Measurements from ENCODE around the gene TAGLN2.

TAGLN2 gene

DNA sequence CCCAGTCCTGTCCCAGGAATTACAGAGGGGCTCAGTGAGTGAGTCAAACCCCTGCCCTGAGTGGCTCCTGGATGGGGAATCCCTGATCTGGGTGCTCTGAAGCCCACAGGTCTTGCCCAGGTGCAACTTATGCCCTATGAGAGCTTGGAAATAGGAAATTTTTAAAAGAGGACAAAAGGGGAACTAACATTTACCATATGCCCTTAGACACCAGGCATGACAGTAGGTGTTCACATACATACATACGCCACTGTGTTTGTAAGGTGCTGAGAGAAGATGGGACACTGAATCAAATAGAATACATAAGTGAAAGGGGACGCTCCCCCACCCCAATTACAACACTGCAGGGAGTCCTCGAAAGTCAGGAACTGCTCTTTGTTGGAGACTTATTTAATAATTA lies 26.8 kb downstream of the TAGLN2 start:
- H3K27me3 ChIP-seq (replicated peaks; ENCODE audit: control insufficient read depth, insufficient read depth, low read length), result no peaks in the 10 kb centered on the region
- H3K36me3 ChIP-seq (ENCODE audit: control insufficient read depth, insufficient read depth, low read length), result no peaks in the 10 kb centered on the region
- no peak overlapping the region for H3K4me3 ChIP-seq (replicated peaks; ENCODE audit: low read depth, low read length)
- DNase-seq (ENCODE audit: extremely low read depth, insufficient read length), result no peak
- TF ChIP-seq, protein P1, sequence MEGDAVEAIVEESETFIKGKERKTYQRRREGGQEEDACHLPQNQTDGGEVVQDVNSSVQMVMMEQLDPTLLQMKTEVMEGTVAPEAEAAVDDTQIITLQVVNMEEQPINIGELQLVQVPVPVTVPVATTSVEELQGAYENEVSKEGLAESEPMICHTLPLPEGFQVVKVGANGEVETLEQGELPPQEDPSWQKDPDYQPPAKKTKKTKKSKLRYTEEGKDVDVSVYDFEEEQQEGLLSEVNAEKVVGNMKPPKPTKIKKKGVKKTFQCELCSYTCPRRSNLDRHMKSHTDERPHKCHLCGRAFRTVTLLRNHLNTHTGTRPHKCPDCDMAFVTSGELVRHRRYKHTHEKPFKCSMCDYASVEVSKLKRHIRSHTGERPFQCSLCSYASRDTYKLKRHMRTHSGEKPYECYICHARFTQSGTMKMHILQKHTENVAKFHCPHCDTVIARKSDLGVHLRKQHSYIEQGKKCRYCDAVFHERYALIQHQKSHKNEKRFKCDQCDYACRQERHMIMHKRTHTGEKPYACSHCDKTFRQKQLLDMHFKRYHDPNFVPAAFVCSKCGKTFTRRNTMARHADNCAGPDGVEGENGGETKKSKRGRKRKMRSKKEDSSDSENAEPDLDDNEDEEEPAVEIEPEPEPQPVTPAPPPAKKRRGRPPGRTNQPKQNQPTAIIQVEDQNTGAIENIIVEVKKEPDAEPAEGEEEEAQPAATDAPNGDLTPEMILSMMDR (IDR thresholded peaks at IDR 0.05; ENCODE audit: insufficient read depth, low read length, poor library complexity, severe bottlenecking), result no peak

DNA sequence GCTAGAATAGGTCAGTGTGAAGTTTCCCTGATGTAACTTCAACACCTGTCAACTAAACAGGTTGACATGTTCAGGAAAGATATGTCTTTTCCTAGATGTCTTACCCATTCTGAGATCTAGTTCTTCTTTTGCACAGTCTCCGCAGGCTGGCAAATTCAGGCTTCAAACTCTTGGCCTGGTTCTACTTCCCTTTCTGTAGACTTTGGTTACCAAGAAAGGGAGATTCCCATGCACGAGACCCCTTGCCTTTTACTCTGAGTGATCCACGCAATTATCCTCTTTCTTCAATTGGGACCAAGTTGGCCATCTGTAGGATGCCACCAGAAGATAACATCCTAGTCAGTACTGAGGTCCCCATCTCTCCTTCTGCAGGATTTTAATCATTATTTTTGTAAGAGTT lies 27.3 kb downstream of the TAGLN2 start:
- no peaks in the 10 kb centered on the region for H3K27me3 ChIP-seq (replicated peaks; ENCODE audit: control insufficient read depth, insufficient read depth, low read length)

DNA sequence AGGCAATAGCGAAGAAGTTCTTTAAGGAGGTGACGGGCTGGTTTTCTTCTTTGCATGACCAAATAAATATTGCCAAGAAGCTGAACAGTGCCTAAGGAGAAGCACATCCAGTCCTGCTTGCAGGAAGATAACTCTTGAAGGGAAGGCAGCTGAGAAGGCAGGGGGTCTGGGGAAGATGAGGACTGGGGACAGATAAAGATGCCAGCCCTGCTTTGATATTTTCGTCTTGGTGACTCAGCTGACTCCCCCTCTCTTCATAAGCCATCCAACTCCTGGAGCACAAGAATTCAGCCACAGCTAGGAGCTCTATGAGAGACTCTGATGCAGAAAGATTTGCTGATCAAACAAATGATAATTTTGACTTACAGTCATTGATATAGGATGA lies 28.8 kb downstream of the TAGLN2 start:
- TF ChIP-seq, protein P1 (IDR thresholded peaks at IDR 0.05; ENCODE audit: insufficient read depth, low read length, poor library complexity, severe bottlenecking), result no peak
- Histone ChIP-seq H3K36me3 (ENCODE audit: control insufficient read depth, insufficient read depth, low read length) (no peaks in the 10 kb centered on the region), H3K4me3 (replicated peaks; ENCODE audit: low read depth, low read length) (no peak overlapping the region), H3K27me3 (replicated peaks; ENCODE audit: control insufficient read depth, insufficient read depth, low read length) (no peaks in the 10 kb centered on the region)
- DNase-seq (ENCODE audit: extremely low read depth, insufficient read length), result no peak

More for the DNA sequence above, 27.3 kb downstream of the TAGLN2 start:
- Histone ChIP-seq H3K36me3 (ENCODE audit: control insufficient read depth, insufficient read depth, low read length) (no peaks in the 10 kb centered on the region), H3K4me3 (replicated peaks; ENCODE audit: low read depth, low read length) (no peak overlapping the region)
- TF ChIP-seq, protein P1 (IDR thresholded peaks at IDR 0.05; ENCODE audit: insufficient read depth, low read length, poor library complexity, severe bottlenecking), result no peak
- no peak for DNase-seq (ENCODE audit: extremely low read depth, insufficient read length)

DNA sequence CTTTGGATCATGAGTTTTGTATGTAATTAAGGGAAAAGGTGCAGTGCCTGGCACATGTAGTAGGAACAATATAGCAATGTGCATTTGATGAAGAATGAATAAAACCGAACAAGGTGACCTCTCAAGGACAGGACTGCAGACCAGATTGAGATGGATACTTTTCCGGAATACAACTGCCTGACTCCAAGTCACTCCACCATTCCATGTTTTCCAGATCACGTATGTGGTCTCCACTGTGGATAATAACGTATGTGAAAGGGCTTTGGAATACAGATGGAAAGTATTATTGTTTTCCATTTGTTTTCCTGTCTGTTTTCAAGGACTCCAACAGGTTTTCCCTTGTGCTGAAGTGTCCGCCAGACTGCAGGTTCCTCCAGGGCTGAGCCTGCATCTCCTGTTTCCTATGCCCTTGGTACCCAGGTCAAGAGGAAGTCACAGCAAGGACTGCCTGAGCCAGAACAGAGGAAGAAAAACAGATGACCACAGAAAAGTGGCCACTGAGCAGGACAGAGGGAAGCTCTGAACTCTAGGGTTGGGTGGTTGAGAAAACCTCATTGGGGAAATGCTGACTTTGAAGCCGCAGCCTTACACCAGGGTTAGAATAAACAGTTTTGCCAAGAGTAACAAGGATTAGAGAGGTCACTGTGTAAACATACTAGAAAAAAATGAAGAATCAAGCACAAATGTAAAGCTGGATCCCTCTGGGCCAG lies 29.3 kb downstream of the TAGLN2 start:
- Histone ChIP-seq H3K36me3 (ENCODE audit: control insufficient read depth, insufficient read depth, low read length) (no peaks in the 10 kb centered on the region), H3K27me3 (replicated peaks; ENCODE audit: control insufficient read depth, insufficient read depth, low read length) (no peaks in the 10 kb centered on the region), H3K4me3 (replicated peaks; ENCODE audit: low read depth, low read length) (no peak overlapping the region)
- TF ChIP-seq, protein P1 (IDR thresholded peaks at IDR 0.05; ENCODE audit: insufficient read depth, low read length, poor library complexity, severe bottlenecking), result no peak
- no peak for DNase-seq (ENCODE audit: extremely low read depth, insufficient read length)

DNA sequence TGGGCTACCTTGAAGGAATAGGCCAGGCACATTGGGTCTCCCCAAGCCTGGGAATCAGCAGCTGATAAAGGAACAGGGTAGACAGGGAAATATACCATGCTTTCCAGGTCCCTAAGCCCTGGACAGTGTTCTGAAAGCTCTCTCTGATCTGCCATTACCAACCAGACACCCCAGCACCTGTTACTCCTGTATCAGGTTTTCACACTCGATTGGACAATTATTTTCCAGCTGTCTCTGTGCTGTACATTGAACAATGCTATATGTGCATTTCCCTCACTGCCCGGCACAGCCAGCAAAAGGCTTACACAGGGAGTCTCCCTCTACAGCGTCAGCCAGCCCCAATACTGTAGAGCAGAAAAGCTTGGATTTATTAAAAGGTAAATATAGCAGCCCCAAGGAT lies 30.0 kb downstream of the TAGLN2 start:
- no peak for DNase-seq (ENCODE audit: extremely low read depth, insufficient read length)
- no peaks in the 10 kb centered on the region for H3K27me3 ChIP-seq (replicated peaks; ENCODE audit: control insufficient read depth, insufficient read depth, low read length)
- TF ChIP-seq, protein P1 (IDR thresholded peaks at IDR 0.05; ENCODE audit: insufficient read depth, low read length, poor library complexity, severe bottlenecking), result no peak
- H3K4me3 ChIP-seq (replicated peaks; ENCODE audit: low read depth, low read length), result no peak overlapping the region
- H3K36me3 ChIP-seq (ENCODE audit: control insufficient read depth, insufficient read depth, low read length), result no peaks in the 10 kb centered on the region

DNA sequence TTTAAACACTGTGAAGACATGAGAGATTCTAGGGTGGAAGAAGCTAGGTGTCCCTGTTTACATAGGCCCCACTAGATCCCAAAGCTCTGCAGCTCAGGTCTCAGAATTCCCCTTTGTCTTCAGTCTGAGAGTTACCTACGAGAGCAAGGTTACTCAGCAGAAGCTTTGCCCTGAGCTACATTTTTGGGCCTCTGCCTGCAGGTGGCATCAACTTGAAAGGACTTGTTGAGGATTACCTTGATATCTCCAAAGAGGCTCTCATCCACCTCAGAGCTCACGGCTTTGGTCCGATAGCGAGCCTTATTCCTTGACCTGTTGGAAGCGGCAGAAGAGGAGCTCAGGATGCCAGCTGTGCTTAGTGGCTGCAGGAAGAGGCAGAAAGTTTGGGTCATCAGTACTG lies 32.4 kb downstream of the TAGLN2 start:
- Histone ChIP-seq H3K36me3 (ENCODE audit: control insufficient read depth, insufficient read depth, low read length) (no peaks in the 10 kb centered on the region), H3K27me3 (replicated peaks; ENCODE audit: control insufficient read depth, insufficient read depth, low read length) (no peaks in the 10 kb centered on the region), H3K4me3 (replicated peaks; ENCODE audit: low read depth, low read length) (no peak overlapping the region)
- no peak for DNase-seq (ENCODE audit: extremely low read depth, insufficient read length)
- TF ChIP-seq, protein P1 (IDR thresholded peaks at IDR 0.05; ENCODE audit: insufficient read depth, low read length, poor library complexity, severe bottlenecking), result peak; percentile 34
